ENCODE measurements around the gene STXBP2.
"Not testable (repeated sequence)": the region's sequence is repeated elsewhere in the genome, so short reads cannot be mapped to it uniquely, and the experiment has no call there.

STXBP2 gene

GRCh38 chr19:7635670-7636069 is 1.2 kb upstream of the STXBP2 start:
- DNase-seq (ENCODE audit: low read depth) = no peak

GRCh38 chr19:7636317-7636690 is 606 bp upstream of the STXBP2 start:
- no peak for DNase-seq (ENCODE audit: low read depth)

GRCh38 chr19:7637374-7638256 is 705 bp downstream of the STXBP2 start:
- DNase-seq (ENCODE audit: low read depth) = no peak

GRCh38 chr19:7638802-7639465 is 2.0 kb downstream of the STXBP2 start:
- no peak for DNase-seq (ENCODE audit: low read depth)

GRCh38 chr19:7639863-7640348 is 3.0 kb downstream of the STXBP2 start:
- DNase-seq (ENCODE audit: low read depth) = no peak

GRCh38 chr19:7640803-7641202 is 3.9 kb downstream of the STXBP2 start:
- no peak for DNase-seq (ENCODE audit: low read depth)

- DNase-seq (ENCODE audit: low read depth) = no peak
These were observed 4.7 kb downstream of the STXBP2 start for GRCh38 chr19:7641290-7642276.

- DNase-seq (ENCODE audit: low read depth) = no peak
These were observed 5.6 kb downstream of the STXBP2 start for GRCh38 chr19:7642295-7643030.

GRCh38 chr19:7643031-7643415 is 6.1 kb downstream of the STXBP2 start:
- DNase-seq (ENCODE audit: low read depth) = no peak

GRCh38 chr19:7643629-7644549 is 7.0 kb downstream of the STXBP2 start:
- not testable (repeated sequence) for DNase-seq (ENCODE audit: low read depth)

GRCh38 chr19:7644550-7644877 is 7.6 kb downstream of the STXBP2 start:
- no peak for DNase-seq (ENCODE audit: low read depth)

GRCh38 chr19:7645163-7645562 is 8.3 kb downstream of the STXBP2 start:
- DNase-seq (ENCODE audit: low read depth) = no peak

GRCh38 chr19:7645656-7646425 is 8.9 kb downstream of the STXBP2 start:
- no peak for DNase-seq (ENCODE audit: low read depth)

- DNase-seq (ENCODE audit: low read depth) = no peak
These were observed 9.5 kb downstream of the STXBP2 start for GRCh38 chr19:7646426-7646700.

- DNase-seq (ENCODE audit: low read depth) = no peak
These were observed 10.2 kb downstream of the STXBP2 start for GRCh38 chr19:7647156-7647555.

- no peak for DNase-seq (ENCODE audit: low read depth)
These were observed 11.5 kb downstream of the STXBP2 start for GRCh38 chr19:7648265-7649014.

GRCh38 chr19:7650148-7650547 is 13.2 kb downstream of the STXBP2 start:
- DNase-seq (ENCODE audit: low read depth) = no peak

- DNase-seq (ENCODE audit: low read depth) = peak; percentile 77
These were observed 15.2 kb downstream of the STXBP2 start for GRCh38 chr19:7652061-7652641.

GRCh38 chr19:7654401-7654800 is 17.5 kb downstream of the STXBP2 start:
- no peak for DNase-seq (ENCODE audit: low read depth)
